Measurements from ENCODE around the gene UPB1.
"Not testable (repeated sequence)": the region's sequence is repeated elsewhere in the genome, so short reads cannot be mapped to it uniquely, and the experiment has no call there.

Gene UPB1

GRCh38 chr22:24482575-24482974, 12.6 kb upstream of the UPB1 start:
- no peak for DNase-seq

- DNase-seq: no peak
Measured at GRCh38 chr22:24482998-24483397, 12.1 kb upstream of the UPB1 start.

GRCh38 chr22:24483976-24484545, 11.1 kb upstream of the UPB1 start:
- DNase-seq: no peak

GRCh38 chr22:24485170-24485569, 10.0 kb upstream of the UPB1 start:
- no peak for DNase-seq

- no peak for DNase-seq
Measured at GRCh38 chr22:24485608-24486007, 9.5 kb upstream of the UPB1 start.

GRCh38 chr22:24486501-24486921, 8.6 kb upstream of the UPB1 start:
- DNase-seq: no peak

GRCh38 chr22:24489011-24489410, 6.1 kb upstream of the UPB1 start:
- no peak for DNase-seq

GRCh38 chr22:24489434-24489833, 5.7 kb upstream of the UPB1 start:
- DNase-seq: not testable (repeated sequence)

GRCh38 chr22:24492391-24492790, 2.7 kb upstream of the UPB1 start:
- no peak for DNase-seq

GRCh38 chr22:24494167-24494527, 985 bp upstream of the UPB1 start:
- DNase-seq: no peak

GRCh38 chr22:24495365-24495675, 188 bp downstream of the UPB1 start:
- DNase-seq: no peak

GRCh38 chr22:24496234-24496633, 1.1 kb downstream of the UPB1 start:
- no peak for DNase-seq

GRCh38 chr22:24496661-24497060, 1.5 kb downstream of the UPB1 start:
- no peak for DNase-seq

- no peak for DNase-seq
Measured at GRCh38 chr22:24497841-24498258, 2.7 kb downstream of the UPB1 start.

GRCh38 chr22:24498824-24499223, 3.7 kb downstream of the UPB1 start:
- DNase-seq: no peak

- no peak for DNase-seq
Measured at GRCh38 chr22:24499706-24500276, 4.7 kb downstream of the UPB1 start.

GRCh38 chr22:24500277-24500820, 5.2 kb downstream of the UPB1 start:
- no peak for DNase-seq

- no peak for DNase-seq
Measured at GRCh38 chr22:24501301-24502005, 6.3 kb downstream of the UPB1 start.

GRCh38 chr22:24502034-24502433, 6.9 kb downstream of the UPB1 start:
- no peak for DNase-seq

GRCh38 chr22:24502541-24502940, 7.4 kb downstream of the UPB1 start:
- no peak for DNase-seq

- DNase-seq: peak; percentile 77
Measured at GRCh38 chr22:24503137-24503842, 8.2 kb downstream of the UPB1 start.

- DNase-seq: no peak
Measured at GRCh38 chr22:24503843-24504338, 8.8 kb downstream of the UPB1 start.

GRCh38 chr22:24504540-24504939, 9.4 kb downstream of the UPB1 start:
- DNase-seq: no peak

Measured in GDM1 (cell line).